Stomach (tissue), 9 donors: ENCODE results near the gene CSAD. TPM values are rescaled to one million over a fixed set of nuclear protein-coding genes. Genes with fewer than 3 reads are reported as not detected.

Experiments used
- DNase-seq, 2 donors: peaks; one replicate each; pipeline versions ENCODE4 v3.0.0 to v3.0.0-alpha.2; 2013 to 2019
- H3K27ac ChIP-seq, 5 donors: fragments of 200-600 bp in 4 of 5; sonication (generic) in 4 of 5; one replicate each; pipeline ENCODE4 v1.5.1; 2013 to 2019; ENCODE audit warnings: mild to moderate bottlenecking in 1 of 5, moderate library complexity in 1 of 5
- H3K27me3 ChIP-seq, 3 donors: fragments of 200-600 bp; sonication (generic); one replicate each; pipeline ENCODE4 v1.5.1; 2017 to 2019; ENCODE audit warnings: mixed run types in 1 of 3
- H3K36me3 ChIP-seq, 4 donors: fragments of 200-600 bp; sonication (generic); 1 replicate in 3 of 4; 2 replicates in 1 of 4; pipeline ENCODE4 v1.5.1; 2016 to 2019
- H3K4me1 ChIP-seq, 4 donors: fragments of 200-600 bp; sonication (generic); one replicate each; pipeline ENCODE4 v1.5.1; 2016 to 2019
- H3K4me3 ChIP-seq, 4 donors: fragments of 200-600 bp; sonication (generic) in 3 of 4; one replicate each; pipeline ENCODE4 v1.5.1; 2016 to 2019; ENCODE audit warnings: mild to moderate bottlenecking in 1 of 4
- H3K9me3 ChIP-seq, 4 donors: fragments of 200-600 bp; sonication (generic); one replicate each; pipeline ENCODE4 v1.5.1; 2016 to 2019
- EP300 ChIP-seq: sonication (generic); formaldehyde crosslinking; IDR thresholded peaks from one replicate; pipeline ENCODE4 v1.6.1; 2017; ENCODE audit warnings: antibody characterized with exemption
- POLR2A ChIP-seq, 4 donors: fragments of 450-650 bp; IDR thresholded peaks; one replicate each; pipeline ENCODE4 v1.6.1; 2016; ENCODE audit warnings: antibody characterized with exemption in 4 of 4, control low read depth in 2 of 4, mild to moderate bottlenecking in 1 of 4, moderate library complexity in 1 of 4
- POLR2AphosphoS5 ChIP-seq, 3 donors: sonication (generic); formaldehyde crosslinking; IDR thresholded peaks; one replicate each; pipeline ENCODE4 v1.6.1; 2016; ENCODE audit warnings: antibody characterized with exemption in 3 of 3
- WGBS, 5 donors: extraction: QIAGEN DNeasy Blood & Tissue Kit in 3 of 5; methylation state at CpG; one replicate each; pipeline versions ENCODE4 v1.1.5 to v1.1.7; 2013 to 2018; 5-methylcytosine and 5-hydroxymethylcytosine counted together
- intact Hi-C: fragments of 100-400 bp; cut with DNase I; formaldehyde crosslinking; loops from one replicate; pipeline ENCODE4 v1.15.1; 2023; ENCODE audit warnings: low total_unique reads
- polyA plus RNA-seq, 3 donors: library from polyadenylated mRNA; stranded (reverse); fragments of 200-250 nt; gene quantifications; one replicate each; pipeline ENCODE4 v1.2.3, GENCODE V29; 2013
- total RNA-seq, 5 donors: library from RNA; depleted of rRNA; stranded (reverse); fragments of >200 nt; gene quantifications; one replicate each; pipeline versions ENCODE4 v1.1.0 to v1.2.3, GENCODE V29; 2014 to 2016
- TF ChIP-seq, protein P1 (sequence below), 7 experiments: fragments of 450-650 bp in 4 of 7; fragments of 200-600 bp in 3 of 7; sonication (generic) in 3 of 7; IDR thresholded peaks; one replicate each; pipeline ENCODE4 v1.5.1; 2016 to 2019; ENCODE audit warnings: antibody characterized with exemption in 7 of 7, control low read depth in 2 of 7, mild to moderate bottlenecking in 1 of 7
- donor health status: healthy with polysubstance abuse.
- donor health status: Bipolar disorder and iron deficiency.
- donor health status: healthy.

CSAD gene
- total and polyA plus RNA-seq, 8 donors, result 4.6 to 334 (median 35.5) TPM

- Histone ChIP-seq H3K27ac (no peak overlapping the region), H3K27me3 (peaks cover 0 to 6% (median 0%) of the 10 kb centered on the region in 3 donors), H3K4me1 (no peaks in the 10 kb centered on the region), H3K4me3 (no peak overlapping the region), H3K9me3 (no peaks in the 10 kb centered on the region), H3K36me3 (no peaks in the 10 kb centered on the region)
- no peak for DNase-seq
- intact Hi-C loops, result no loop called here
- 77 to 83% (median 80%) methylated on average over 10 of the region's 10 CpGs for WGBS, 5 donors
- TF ChIP-seq POLR2AphosphoS5 (IDR thresholded peaks at IDR 0.05), result no peak
- TF ChIP-seq POLR2A (IDR thresholded peaks at IDR 0.05), result no peak
- TF ChIP-seq, protein P1, sequence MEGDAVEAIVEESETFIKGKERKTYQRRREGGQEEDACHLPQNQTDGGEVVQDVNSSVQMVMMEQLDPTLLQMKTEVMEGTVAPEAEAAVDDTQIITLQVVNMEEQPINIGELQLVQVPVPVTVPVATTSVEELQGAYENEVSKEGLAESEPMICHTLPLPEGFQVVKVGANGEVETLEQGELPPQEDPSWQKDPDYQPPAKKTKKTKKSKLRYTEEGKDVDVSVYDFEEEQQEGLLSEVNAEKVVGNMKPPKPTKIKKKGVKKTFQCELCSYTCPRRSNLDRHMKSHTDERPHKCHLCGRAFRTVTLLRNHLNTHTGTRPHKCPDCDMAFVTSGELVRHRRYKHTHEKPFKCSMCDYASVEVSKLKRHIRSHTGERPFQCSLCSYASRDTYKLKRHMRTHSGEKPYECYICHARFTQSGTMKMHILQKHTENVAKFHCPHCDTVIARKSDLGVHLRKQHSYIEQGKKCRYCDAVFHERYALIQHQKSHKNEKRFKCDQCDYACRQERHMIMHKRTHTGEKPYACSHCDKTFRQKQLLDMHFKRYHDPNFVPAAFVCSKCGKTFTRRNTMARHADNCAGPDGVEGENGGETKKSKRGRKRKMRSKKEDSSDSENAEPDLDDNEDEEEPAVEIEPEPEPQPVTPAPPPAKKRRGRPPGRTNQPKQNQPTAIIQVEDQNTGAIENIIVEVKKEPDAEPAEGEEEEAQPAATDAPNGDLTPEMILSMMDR (IDR thresholded peaks at IDR 0.05), result no peak
- no peak for TF ChIP-seq EP300
These were observed 51.8 kb downstream of the CSAD start for GRCh38 chr12:53128780-53129569.

- 85 to 93% (median 87%) methylated on average over 1 of the region's 1 CpG for WGBS, 5 donors
- H3K4me1 ChIP-seq, result no peaks in the 10 kb centered on the region
- TF ChIP-seq, protein P1 (IDR thresholded peaks at IDR 0.05), result no peak
- TF ChIP-seq POLR2AphosphoS5 (IDR thresholded peaks at IDR 0.05) (no peak), POLR2A (IDR thresholded peaks at IDR 0.05) (no peak), EP300 (no peak)
- DNase-seq, result no peak
- intact Hi-C loops, result no loop called here
- no peaks in the 10 kb centered on the region for H3K36me3 ChIP-seq
- H3K27me3 ChIP-seq, result peaks cover 0 to 6% (median 0%) of the 10 kb centered on the region in 3 donors
- no peak overlapping the region for H3K27ac ChIP-seq
- no peak overlapping the region for H3K4me3 ChIP-seq
- H3K9me3 ChIP-seq, result no peaks in the 10 kb centered on the region
These were observed 53.6 kb downstream of the CSAD start for GRCh38 chr12:53127169-53127568.

DNA sequence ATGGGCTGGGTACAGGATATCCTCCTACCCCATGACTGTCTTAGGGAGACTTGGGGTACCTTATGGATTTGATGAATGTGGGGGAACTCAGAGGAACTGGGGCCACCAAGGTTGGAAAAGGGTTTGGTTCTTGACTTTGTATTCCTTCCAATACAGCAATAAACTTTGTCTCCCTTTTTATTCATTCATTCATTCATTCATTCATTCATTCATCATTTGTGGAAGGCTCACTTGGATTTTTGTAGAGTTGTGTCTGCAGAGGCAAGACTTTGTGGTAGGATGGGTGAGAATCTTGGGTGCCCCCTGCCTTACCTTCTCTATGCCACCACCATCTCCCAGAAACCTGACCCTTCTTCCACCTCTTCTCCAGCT is 56.4 kb downstream of the CSAD start:
- Histone ChIP-seq H3K4me1 (no peaks in the 10 kb centered on the region), H3K27me3 (peaks cover 0 to 6% (median 0%) of the 10 kb centered on the region in 3 donors), H3K27ac (no peak overlapping the region), H3K36me3 (no peaks in the 10 kb centered on the region), H3K9me3 (no peaks in the 10 kb centered on the region), H3K4me3 (no peak overlapping the region)
- intact Hi-C loops, result no loop called here
- TF ChIP-seq, protein P1 (IDR thresholded peaks at IDR 0.05), result no peak
- TF ChIP-seq POLR2AphosphoS5 (IDR thresholded peaks at IDR 0.05), result no peak
- TF ChIP-seq POLR2A (IDR thresholded peaks at IDR 0.05), result no peak
- TF ChIP-seq EP300, result no peak
- DNase-seq, result no peak

- DNase-seq, result no peak
- WGBS, 5 donors, result 89 to 95% (median 94%) methylated on average over 8 to 16 of the region's 16 CpGs
- TF ChIP-seq POLR2AphosphoS5 (IDR thresholded peaks at IDR 0.05) (no peak), EP300 (no peak), POLR2A (IDR thresholded peaks at IDR 0.05) (no peak)
- TF ChIP-seq, protein P1 (IDR thresholded peaks at IDR 0.05), result no peak
These were observed 57.0 kb downstream of the CSAD start for GRCh38 chr12:53123578-53124351.

More at GRCh38 chr12:53123578-53124351, 57.0 kb downstream of the CSAD start:
- no peaks in the 10 kb centered on the region for H3K9me3 ChIP-seq
- no peaks in the 10 kb centered on the region for H3K4me1 ChIP-seq
- H3K4me3 ChIP-seq, result no peak overlapping the region
- intact Hi-C loops, result no loop called here
- peaks cover 0 to 5% (median 0%) of the 10 kb centered on the region in 3 donors for H3K27me3 ChIP-seq
- no peaks in the 10 kb centered on the region for H3K36me3 ChIP-seq
- H3K27ac ChIP-seq, result no peak overlapping the region
